Frontal cortex (tissue), 4 donors: Measurements from ENCODE around the gene PHACTR3. TPM values are rescaled to one million over a fixed set of nuclear protein-coding genes. Genes with fewer than 3 reads are reported as not detected.

Experiments
- DNase-seq, 2 donors: peaks; one replicate each; pipeline ENCODE4 v3.0.0; 2012; ENCODE audit warnings: low spot score in 2 of 2
- FAIRE-seq: peaks from 2 replicates; lab custom pipeline; 2012; peaks lifted over from hg19 to GRCh38; lab: Jason Lieb, UNC
- total RNA-seq: library from RNA; depleted of rRNA; stranded (reverse); fragments of >200 nt; gene quantifications from one replicate; pipeline ENCODE4 v1.2.3, GENCODE V29; 2014
- donor health status: control.
- donor health status: control.
- donor health status: control.

PHACTR3 gene
- total RNA-seq, 1 donor from 2014 or later, result 40.8 TPM

- FAIRE-seq (no peak), DNase-seq (no peak)
Observed at GRCh38 chr20:59765599-59766177, 161.3 kb downstream of the PHACTR3 start.

- FAIRE-seq, result no peak
- DNase-seq, result no peak
Observed at GRCh38 chr20:59767656-59768055, 163.3 kb downstream of the PHACTR3 start.

GRCh38 chr20:59770270-59770669, 165.9 kb downstream of the PHACTR3 start:
- FAIRE-seq, result no peak
- no peak for DNase-seq

GRCh38 chr20:59770851-59771250, 166.5 kb downstream of the PHACTR3 start:
- no peak for DNase-seq
- no peak for FAIRE-seq

- FAIRE-seq, result no peak
Observed at GRCh38 chr20:59771506-59772372, 167.4 kb downstream of the PHACTR3 start.

GRCh38 chr20:59772373-59772705, 168.0 kb downstream of the PHACTR3 start:
- DNase-seq (no peak), FAIRE-seq (no peak)

More at GRCh38 chr20:59771506-59772372, 167.4 kb downstream of the PHACTR3 start:
- DNase-seq, result no peak

- no peak for FAIRE-seq
Observed at GRCh38 chr20:59772931-59773913, 168.9 kb downstream of the PHACTR3 start.

GRCh38 chr20:59774204-59774641, 169.9 kb downstream of the PHACTR3 start:
- no peak for FAIRE-seq
- DNase-seq, result no peak

More at GRCh38 chr20:59772931-59773913, 168.9 kb downstream of the PHACTR3 start:
- DNase-seq, result no peak

- DNase-seq (no peak), FAIRE-seq (no peak)
Observed at GRCh38 chr20:59774921-59775686, 170.8 kb downstream of the PHACTR3 start.

- DNase-seq (no peak), FAIRE-seq (no peak)
Observed at GRCh38 chr20:59775687-59776055, 171.3 kb downstream of the PHACTR3 start.

- no peak for FAIRE-seq
Observed at GRCh38 chr20:59776059-59776603, 171.8 kb downstream of the PHACTR3 start.

GRCh38 chr20:59776626-59777330, 172.4 kb downstream of the PHACTR3 start:
- DNase-seq (no peak), FAIRE-seq (no peak)

More at GRCh38 chr20:59776059-59776603, 171.8 kb downstream of the PHACTR3 start:
- DNase-seq, result no peak

GRCh38 chr20:59777331-59777725, 173.0 kb downstream of the PHACTR3 start:
- no peak for DNase-seq

GRCh38 chr20:59777814-59778575, 173.7 kb downstream of the PHACTR3 start:
- DNase-seq (no peak), FAIRE-seq (no peak)

More at GRCh38 chr20:59777331-59777725, 173.0 kb downstream of the PHACTR3 start:
- no peak for FAIRE-seq

- DNase-seq (no peak), FAIRE-seq (no peak)
Observed at GRCh38 chr20:59778615-59779200, 174.4 kb downstream of the PHACTR3 start.

GRCh38 chr20:59779656-59780380, 175.5 kb downstream of the PHACTR3 start:
- DNase-seq, result no peak
- no peak for FAIRE-seq
